Kasumi-1 (cell line): Measurements from ENCODE around the gene TMEM235.
"Not testable (repeated sequence)": the region's sequence is repeated elsewhere in the genome, so short reads cannot be mapped to it uniquely, and the experiment has no call there.

ENCODE experiments used
- DNase-seq, 2 experiments: peaks; one replicate each; lab custom pipeline; 2025; lab: John Stamatoyannopoulos, UW

Gene TMEM235

GRCh38 chr17:78219396-78220150 is 11.9 kb upstream of the TMEM235 start:
- DNase-seq, result no peak

GRCh38 chr17:78223061-78223460 is 8.4 kb upstream of the TMEM235 start:
- no peak for DNase-seq

GRCh38 chr17:78223765-78224164 is 7.7 kb upstream of the TMEM235 start:
- DNase-seq, result no peak

DNA sequence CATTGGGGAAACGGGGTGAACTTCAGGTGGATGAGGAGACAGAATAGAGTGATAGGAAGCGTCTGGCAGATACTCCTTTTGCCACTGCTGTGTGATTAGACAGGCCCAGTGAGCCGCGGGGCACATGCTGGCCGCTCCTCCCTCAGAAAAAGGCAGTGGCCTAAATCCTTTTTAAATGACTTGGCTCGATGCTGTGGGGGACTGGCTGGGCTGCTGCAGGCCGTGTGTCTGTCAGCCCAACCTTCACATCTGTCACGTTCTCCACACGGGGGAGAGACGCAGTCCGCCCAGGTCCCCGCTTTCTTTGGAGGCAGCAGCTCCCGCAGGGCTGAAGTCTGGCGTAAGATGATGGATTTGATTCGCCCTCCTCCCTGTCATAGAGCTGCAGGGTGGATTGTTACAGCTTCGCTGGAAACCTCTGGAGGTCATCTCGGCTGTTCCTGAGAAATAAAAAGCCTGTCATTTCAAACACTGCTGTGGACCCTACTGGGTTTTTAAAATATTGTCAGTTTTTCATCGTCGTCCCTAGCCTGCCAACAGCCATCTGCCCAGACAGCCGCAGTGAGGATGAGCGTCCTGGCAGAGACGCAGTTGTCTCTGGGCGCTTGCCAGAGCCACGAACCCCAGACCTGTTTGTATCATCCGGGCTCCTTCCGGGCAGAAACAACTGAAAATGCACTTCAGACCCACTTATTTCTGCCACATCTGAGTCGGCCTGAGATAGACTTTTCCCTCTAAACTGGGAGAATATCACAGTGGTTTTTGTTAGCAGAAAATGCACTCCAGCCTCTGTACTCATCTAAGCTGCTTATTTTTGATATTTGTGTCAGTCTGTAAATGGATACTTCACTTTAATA is 7.0 kb upstream of the TMEM235 start:
- DNase-seq, result no peak

DNA sequence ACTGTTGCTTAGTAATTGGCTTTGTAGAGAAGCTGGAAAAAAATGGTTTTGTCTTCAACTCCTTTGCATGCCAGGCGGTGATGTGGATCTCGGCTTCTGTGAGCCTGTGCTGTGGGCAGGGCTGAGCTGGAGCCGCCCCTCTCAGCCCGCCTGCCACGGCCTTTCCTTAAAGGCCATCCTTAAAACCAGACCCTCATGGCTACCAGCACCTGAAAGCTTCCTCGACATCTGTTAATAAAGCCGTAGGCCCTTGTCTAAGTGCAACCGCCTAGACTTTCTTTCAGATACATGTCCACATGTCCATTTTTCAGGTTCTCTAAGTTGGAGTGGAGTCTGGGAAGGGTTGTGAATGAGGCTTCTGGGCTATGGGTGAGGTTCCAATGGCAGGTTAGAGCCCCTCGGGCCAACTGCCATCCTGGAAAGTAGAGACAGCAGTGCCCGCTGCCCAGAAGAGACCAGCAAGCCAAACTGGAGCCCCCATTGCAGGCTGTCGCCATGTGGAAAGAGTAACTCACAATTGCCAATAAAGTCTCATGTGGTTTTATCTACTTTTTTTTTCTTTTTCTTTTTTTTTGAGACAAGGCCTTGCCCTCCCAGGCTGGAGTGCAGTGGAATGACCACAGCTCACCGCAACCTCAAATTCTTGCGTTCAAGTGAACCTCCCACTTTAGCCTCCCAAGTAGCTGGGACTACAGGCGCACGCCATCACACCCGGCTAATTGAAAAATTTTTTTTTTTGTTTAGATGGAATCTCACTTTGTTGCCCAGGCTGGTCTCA is 6.2 kb upstream of the TMEM235 start:
- DNase-seq, result no peak

GRCh38 chr17:78226055-78226758 is 5.2 kb upstream of the TMEM235 start:
- no peak for DNase-seq

DNA sequence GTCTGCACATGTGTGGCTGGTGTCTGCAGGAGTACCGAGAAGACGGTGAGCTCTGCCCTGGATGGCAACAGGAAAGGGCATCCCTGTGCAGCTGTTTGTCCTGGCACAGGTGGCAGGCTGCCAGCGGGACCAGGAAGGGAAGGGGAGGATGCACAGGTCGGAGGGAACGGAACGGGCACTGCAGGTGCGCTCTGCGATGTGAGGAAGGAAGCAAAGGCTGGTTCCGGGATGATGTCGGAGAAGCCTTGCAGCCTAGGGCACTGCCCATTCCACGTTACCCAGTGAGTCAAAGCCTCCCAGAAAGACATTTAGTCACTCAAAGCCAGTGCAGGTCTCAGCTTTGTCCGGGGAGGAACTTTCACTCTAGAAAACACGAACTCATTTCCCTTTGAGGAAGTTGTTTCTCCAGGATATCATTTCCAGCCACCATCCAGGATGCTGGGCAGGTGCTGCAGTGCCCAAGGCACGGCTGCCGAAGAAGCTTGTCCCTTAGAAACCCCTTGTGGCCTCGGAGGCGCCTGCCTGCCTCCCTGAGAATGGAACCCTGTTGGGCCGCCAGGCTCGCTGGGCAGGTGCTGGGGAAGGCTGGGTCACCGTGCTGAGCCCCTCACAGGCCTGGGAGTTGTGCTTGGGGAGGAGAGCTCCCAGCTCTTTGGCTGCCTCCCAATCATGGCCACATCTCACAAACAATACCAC is 4.5 kb upstream of the TMEM235 start:
- no peak for DNase-seq

DNA sequence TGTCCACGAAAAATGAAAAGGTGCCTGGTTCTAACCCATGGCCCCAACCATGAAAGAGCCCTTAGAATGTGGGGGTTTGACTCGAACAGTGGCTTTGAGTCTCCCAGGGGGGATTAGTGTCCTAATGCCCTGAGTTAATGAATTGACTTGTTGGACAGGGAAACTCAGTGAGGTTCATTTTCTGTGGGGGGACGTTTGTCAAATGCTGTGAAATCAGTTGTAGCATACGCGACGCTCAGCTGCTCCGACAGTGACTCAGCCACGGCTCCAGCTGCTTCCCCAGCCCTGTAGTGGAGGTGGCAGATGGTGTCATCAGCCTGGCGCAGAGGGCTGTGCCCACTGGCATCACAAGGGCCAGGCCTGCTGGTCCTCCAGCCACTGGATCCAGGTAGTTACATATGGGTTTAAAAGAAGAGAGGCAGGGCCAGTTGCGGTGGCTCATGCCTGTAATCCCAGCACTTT is 3.9 kb upstream of the TMEM235 start:
- DNase-seq, result no peak

DNA sequence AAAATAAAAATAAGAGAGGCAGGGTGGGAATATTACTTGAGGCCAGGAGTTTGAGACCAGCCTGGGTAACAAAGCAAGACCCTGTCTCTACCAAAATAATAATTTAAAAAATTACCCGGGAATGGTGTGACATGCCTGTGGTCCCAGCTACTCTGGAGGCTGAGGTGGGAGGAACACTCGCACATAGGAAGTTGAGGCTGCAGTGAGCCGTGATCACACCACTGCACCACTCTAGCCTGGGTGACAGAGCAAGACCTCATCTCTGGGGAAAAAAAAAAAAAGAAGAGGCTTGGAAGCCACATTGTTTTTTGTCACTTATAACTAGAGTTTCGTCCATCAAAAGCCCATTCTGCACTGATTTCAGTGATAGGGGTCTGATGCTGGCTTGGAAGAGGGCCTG is 3.3 kb upstream of the TMEM235 start:
- no peak for DNase-seq

GRCh38 chr17:78230252-78230962 is 1.0 kb upstream of the TMEM235 start:
- DNase-seq, result no peak

GRCh38 chr17:78231991-78232858 is 794 bp downstream of the TMEM235 start:
- peak in 1 of 2 experiments; percentile 18 for DNase-seq

GRCh38 chr17:78232859-78233173 is 1.4 kb downstream of the TMEM235 start:
- DNase-seq, result no peak

GRCh38 chr17:78233678-78234077 is 2.2 kb downstream of the TMEM235 start:
- no peak for DNase-seq

- DNase-seq, result no peak
These were observed 2.9 kb downstream of the TMEM235 start for GRCh38 chr17:78234261-78234865.

DNA sequence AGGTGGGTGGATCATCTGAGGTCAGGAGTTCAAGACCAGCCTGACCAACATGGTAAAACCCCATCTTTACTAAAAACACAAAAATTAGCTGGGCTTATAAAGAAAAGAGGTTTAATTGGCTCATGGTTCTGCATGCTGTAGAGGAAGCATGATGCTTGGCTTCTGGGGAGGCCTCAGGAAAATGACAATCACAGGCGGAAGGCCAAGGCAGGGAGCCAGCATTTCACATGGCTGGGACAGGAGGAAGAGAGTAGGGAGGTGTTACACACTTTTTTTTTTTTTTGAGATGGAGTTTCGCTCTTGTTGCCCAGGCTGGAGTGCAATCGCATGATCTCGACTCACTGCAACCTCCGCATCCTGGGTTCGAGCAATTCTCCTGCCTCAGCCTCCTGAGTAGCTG is 3.6 kb downstream of the TMEM235 start:
- not testable (repeated sequence) for DNase-seq

GRCh38 chr17:78235885-78236284 is 4.5 kb downstream of the TMEM235 start:
- DNase-seq, result no peak

GRCh38 chr17:78236362-78237127 is 5.1 kb downstream of the TMEM235 start:
- no peak for DNase-seq

- no peak for DNase-seq
These were observed 6.1 kb downstream of the TMEM235 start for GRCh38 chr17:78237401-78238012.
